Measurements from ENCODE around the gene DCDC2C. TPM values are rescaled to one million over a fixed set of nuclear protein-coding genes. Genes with fewer than 3 reads are reported as not detected.

Gene DCDC2C
- total RNA-seq, 1 donor from 2014 or later: 0.14 TPM

DNA sequence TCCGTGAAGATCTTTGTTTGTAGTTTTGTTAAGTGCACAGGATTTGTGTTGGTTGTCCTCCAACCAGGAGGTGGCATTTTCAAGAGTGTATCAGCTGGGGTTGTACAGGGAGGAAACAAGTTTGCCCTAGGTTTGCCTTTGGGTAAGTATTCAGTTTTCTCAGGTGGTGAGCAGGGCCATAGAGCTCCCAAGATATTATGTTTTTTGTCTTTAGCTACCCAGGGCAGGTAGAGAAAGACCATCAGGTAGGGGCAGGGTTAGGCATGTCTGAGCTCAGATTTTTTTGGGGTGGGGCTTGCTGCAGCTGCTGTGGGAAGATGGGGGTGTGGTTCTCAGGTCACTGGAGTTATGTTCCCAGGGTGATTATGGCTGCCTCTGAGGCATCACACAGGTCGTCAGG is 191.6 kb downstream of the DCDC2C start:
- no peak for DNase-seq (ENCODE audit: low spot score)

Other genes with a start within 250 kb of the DCDC2C start
- 223 TPM for gene ADI1, start 184.0 kb upstream of the DCDC2C start, total RNA-seq
- 14.9 TPM for gene RNASEH1, start 145.2 kb upstream of the DCDC2C start, total RNA-seq
- 690 TPM for gene RPS7, start 128.3 kb upstream of the DCDC2C start, total RNA-seq
- gene COLEC11, start 108.5 kb upstream of the DCDC2C start, total RNA-seq: 79.0 TPM
- gene ALLC, start 45.4 kb upstream of the DCDC2C start, total RNA-seq: 0.81 TPM

Data from mucosa of gallbladder (tissue), 1 donor.